PC-3 (cell line): ENCODE measurements around the gene ERP27. TPM values are rescaled to one million over a fixed set of nuclear protein-coding genes. Genes with fewer than 3 reads are reported as not detected.

Experiments
- ATAC-seq: fragments of 200-7000 bp; cut with Tn5 transposase; 2 replicates; pipeline ENCODE4 v1.9.1; 2020; ENCODE audit warnings: mild to moderate bottlenecking, moderate library complexity
- BruUV-seq: library from RNA; stranded (reverse); fragments of 400-500 nt; replicated peaks from 2 replicates; lab custom pipeline; 2021; lab: Mats Ljungman, UMichigan
- CTCF ChIA-PET: fragments of 300-600 bp; sonication (Branson Sonifier 250); formaldehyde crosslinking; loops from one replicate; lab custom pipeline; 2022; ENCODE audit warnings: antibody characterized with exemption; lab: Charles Lee
- POLR2A ChIA-PET: fragments of 300-600 bp; sonication (Branson Sonifier 250); formaldehyde crosslinking; loops from one replicate; lab custom pipeline; 2022; ENCODE audit warnings: antibody characterized with exemption; ENCODE audit not compliant: unreplicated experiment; lab: Charles Lee
- DNase-seq: peaks from one replicate; pipeline ENCODE4 v3.0.0-alpha.2; 2015
- H2AFZ ChIP-seq: fragments of 300-600 bp; sonication (generic); 2 replicates; pipeline ENCODE4 v1.6.0; 2016; ENCODE audit warnings: antibody characterized with exemption, low read length
- H3F3A ChIP-seq: fragments of 300-600 bp; sonication (generic); one replicate; pipeline ENCODE4 v1.6.0; 2017; ENCODE audit warnings: antibody characterized with exemption, low read length, control low read depth, mild to moderate bottlenecking; ENCODE audit not compliant: unreplicated experiment
- H3K27ac ChIP-seq: fragments of 300-600 bp; sonication (generic); 2 replicates; pipeline ENCODE4 v1.5.1; 2016; ENCODE audit warnings: mild to moderate bottlenecking, low read length
- H3K27me3 ChIP-seq: fragments of 300-600 bp; sonication (generic); 2 replicates; pipeline ENCODE4 v1.6.1; 2016; ENCODE audit warnings: low read length, mixed read lengths
- H3K36me3 ChIP-seq: fragments of 300-600 bp; sonication (generic); 2 replicates; pipeline ENCODE4 v1.6.1; 2016; ENCODE audit warnings: low read depth, mixed run types, low read length, mixed read lengths
- H3K4me1 ChIP-seq: fragments of 300-600 bp; sonication (generic); 2 replicates; pipeline ENCODE4 v1.5.1; 2016; ENCODE audit warnings: low read length; ENCODE audit not compliant: insufficient read depth
- H3K4me2 ChIP-seq: fragments of 300-600 bp; sonication (generic); 2 replicates; pipeline ENCODE4 v1.6.0; 2016; ENCODE audit warnings: low read length
- H3K4me3 ChIP-seq: fragments of 300-600 bp; sonication (generic); 2 replicates; pipeline ENCODE4 v1.5.1; 2016; ENCODE audit warnings: mild to moderate bottlenecking, low read length, mixed read lengths
- H3K79me2 ChIP-seq: fragments of 300-600 bp; sonication (generic); 2 replicates; pipeline ENCODE4 v1.6.1; 2017; ENCODE audit warnings: low read length, mixed read lengths
- H3K9ac ChIP-seq: fragments of 300-600 bp; sonication (generic); 2 replicates; pipeline ENCODE4 v1.6.0; 2016; ENCODE audit warnings: mild to moderate bottlenecking, low read length
- H3K9me2 ChIP-seq: fragments of 300-600 bp; sonication (generic); replicated peaks from 2 replicates; pipeline ENCODE4 v1.6.1; 2016; ENCODE audit warnings: mixed run types, low read length, mixed read lengths
- H3K9me3 ChIP-seq: fragments of 300-600 bp; sonication (generic); 2 replicates; pipeline ENCODE4 v1.6.1; 2016; ENCODE audit warnings: low read length, mixed read lengths
- H4K20me1 ChIP-seq: fragments of 300-600 bp; sonication (generic); 2 replicates; pipeline ENCODE4 v1.6.1; 2016; ENCODE audit warnings: low read length, mixed read lengths
- EZH2 ChIP-seq: fragments of 300-600 bp; sonication (generic); IDR thresholded peaks from one replicate; pipeline ENCODE4 v1.6.1; 2017; ENCODE audit warnings: antibody characterized with exemption, mild to moderate bottlenecking, low read length; ENCODE audit not compliant: unreplicated experiment
- EZH2phosphoT487 ChIP-seq: fragments of 300-600 bp; sonication (generic); IDR thresholded peaks from 2 replicates; pipeline ENCODE4 v1.6.1; 2018; ENCODE audit warnings: mild to moderate bottlenecking, antibody characterized with exemption, low read length, borderline replicate concordance
- intact Hi-C: fragments of 100-400 bp; cut with micrococcal nuclease; formaldehyde crosslinking; loops from 2 replicates; pipeline ENCODE4 v1.9.0; 2023
- total RNA-seq: library from RNA; depleted of rRNA; stranded (reverse); fragments of >200 nt; gene quantifications from 2 replicates; pipeline ENCODE4 v1.2.3, GENCODE V29; 2014
- TF ChIP-seq, protein P1 (sequence below): fragments of 300-600 bp; sonication (generic); conservative IDR thresholded peaks from 2 replicates; pipeline ENCODE4 v1.5.1; 2017; ENCODE audit warnings: antibody characterized with exemption, low read depth, mild to moderate bottlenecking, low read length

The ERP27 gene
- total RNA-seq, 1 experiment from 2014 or later: not detected

DNA sequence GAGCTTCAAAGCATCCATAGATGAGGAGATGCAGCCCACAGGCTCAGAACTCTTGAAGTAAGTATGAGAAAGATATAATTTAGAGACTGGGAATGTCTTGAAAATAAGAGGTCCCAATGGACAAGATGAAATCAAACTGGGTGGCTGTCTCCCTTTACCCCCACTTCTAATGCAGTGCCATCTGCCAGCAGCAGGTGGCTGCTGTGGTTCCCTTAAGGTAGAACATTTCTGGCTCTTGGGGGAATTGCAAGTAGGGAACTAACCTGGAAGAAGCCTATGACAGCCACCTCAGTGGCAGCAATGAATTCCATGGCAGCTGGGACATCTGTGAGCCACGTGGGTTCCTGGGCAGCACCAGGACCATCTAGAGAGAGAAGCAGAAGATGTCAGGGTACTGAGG, 648 bp downstream of the ERP27 start:
- H3K4me3 ChIP-seq: no peak overlapping the region
- intact Hi-C loops: no loop called here
- H3K36me3 ChIP-seq: no peaks in the 10 kb centered on the region
- H3K27ac ChIP-seq: no peak overlapping the region
- ChIA-PET POLR2A (no interaction called here), CTCF (no interaction called here)
- H3K4me2 ChIP-seq: no peak overlapping the region
- H3F3A ChIP-seq: no peaks in the 10 kb centered on the region
- no peak overlapping the region for H3K9ac ChIP-seq
- H3K9me3 ChIP-seq: no peaks in the 10 kb centered on the region
- no peaks in the 10 kb centered on the region for H3K9me2 ChIP-seq
- peak; percentile 43; the same call in 1 of the 2 replicates for ATAC-seq
- H3K27me3 ChIP-seq: no peaks in the 10 kb centered on the region
- no peaks in the 10 kb centered on the region for H3K79me2 ChIP-seq
- TF ChIP-seq, protein P1, sequence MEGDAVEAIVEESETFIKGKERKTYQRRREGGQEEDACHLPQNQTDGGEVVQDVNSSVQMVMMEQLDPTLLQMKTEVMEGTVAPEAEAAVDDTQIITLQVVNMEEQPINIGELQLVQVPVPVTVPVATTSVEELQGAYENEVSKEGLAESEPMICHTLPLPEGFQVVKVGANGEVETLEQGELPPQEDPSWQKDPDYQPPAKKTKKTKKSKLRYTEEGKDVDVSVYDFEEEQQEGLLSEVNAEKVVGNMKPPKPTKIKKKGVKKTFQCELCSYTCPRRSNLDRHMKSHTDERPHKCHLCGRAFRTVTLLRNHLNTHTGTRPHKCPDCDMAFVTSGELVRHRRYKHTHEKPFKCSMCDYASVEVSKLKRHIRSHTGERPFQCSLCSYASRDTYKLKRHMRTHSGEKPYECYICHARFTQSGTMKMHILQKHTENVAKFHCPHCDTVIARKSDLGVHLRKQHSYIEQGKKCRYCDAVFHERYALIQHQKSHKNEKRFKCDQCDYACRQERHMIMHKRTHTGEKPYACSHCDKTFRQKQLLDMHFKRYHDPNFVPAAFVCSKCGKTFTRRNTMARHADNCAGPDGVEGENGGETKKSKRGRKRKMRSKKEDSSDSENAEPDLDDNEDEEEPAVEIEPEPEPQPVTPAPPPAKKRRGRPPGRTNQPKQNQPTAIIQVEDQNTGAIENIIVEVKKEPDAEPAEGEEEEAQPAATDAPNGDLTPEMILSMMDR: peak; percentile 35; the same call in 1 of the 2 replicates
- TF ChIP-seq EZH2 (no peak), EZH2phosphoT487 (no peak)
- peak; percentile 27 for DNase-seq
- no TSS peak for BruUV-seq
- no peaks in the 10 kb centered on the region for H4K20me1 ChIP-seq
- no peak overlapping the region for H2AFZ ChIP-seq
- H3K4me1 ChIP-seq: peaks cover 31% of the 10 kb centered on the region

- Histone ChIP-seq H3K27ac (no peak overlapping the region), H3K9ac (no peak overlapping the region), H3K9me2 (no peaks in the 10 kb centered on the region), H2AFZ (no peak overlapping the region), H3K4me2 (no peak overlapping the region), H3F3A (no peaks in the 10 kb centered on the region), H4K20me1 (no peaks in the 10 kb centered on the region), H3K4me1 (peaks cover 37% of the 10 kb centered on the region), H3K36me3 (no peaks in the 10 kb centered on the region), H3K79me2 (no peaks in the 10 kb centered on the region), H3K27me3 (no peaks in the 10 kb centered on the region), H3K4me3 (no peak overlapping the region), H3K9me3 (no peaks in the 10 kb centered on the region)
- intact Hi-C loops: no loop called here
- CTCF ChIA-PET: no interaction called here
- POLR2A ChIA-PET: no interaction called here
- no TSS peak for BruUV-seq
- no peak for DNase-seq
- ATAC-seq: no peak
- TF ChIP-seq EZH2 (no peak), EZH2phosphoT487 (no peak)
- TF ChIP-seq, protein P1: no peak
These were observed 1.3 kb downstream of the ERP27 start for GRCh38 chr12:14937014-14937413.

- Histone ChIP-seq H3K79me2 (no peaks in the 10 kb centered on the region), H3K9me2 (no peaks in the 10 kb centered on the region), H2AFZ (no peak overlapping the region), H3K27me3 (no peaks in the 10 kb centered on the region), H3K36me3 (no peaks in the 10 kb centered on the region), H3K4me1 (peaks cover 44% of the 10 kb centered on the region), H3F3A (no peaks in the 10 kb centered on the region), H3K27ac (no peak overlapping the region), H4K20me1 (no peaks in the 10 kb centered on the region), H3K9ac (no peak overlapping the region), H3K4me3 (no peak overlapping the region), H3K4me2 (no peak overlapping the region), H3K9me3 (no peaks in the 10 kb centered on the region)
- no peak for TF ChIP-seq EZH2phosphoT487
- TF ChIP-seq, protein P1: no peak; the same call in 1 of the 2 replicates
- intact Hi-C loops: no loop called here
- no peak for DNase-seq
- no TSS peak for BruUV-seq
- ChIA-PET POLR2A (no interaction called here), CTCF (no interaction called here)
- ATAC-seq: no peak
These were observed 2.0 kb downstream of the ERP27 start for GRCh38 chr12:14936224-14936861.
